Suprapubic skin (tissue), 4 donors: ENCODE results near the gene MECR. TPM values are rescaled to one million over a fixed set of nuclear protein-coding genes. Genes with fewer than 3 reads are reported as not detected.
"Not testable (repeated sequence)": the region's sequence is repeated elsewhere in the genome, so short reads cannot be mapped to it uniquely, and the experiment has no call there.

ENCODE experiments used
- DNase-seq, 2 donors: peaks; one replicate each; pipeline ENCODE4 v3.0.0-alpha.2; 2019; ENCODE audit warnings: low spot score in 2 of 2
- H3K27ac ChIP-seq: fragments of 200-600 bp; sonication (generic); one replicate; pipeline ENCODE4 v1.5.1; 2019
- H3K27me3 ChIP-seq: fragments of 200-600 bp; sonication (generic); one replicate; pipeline ENCODE4 v1.5.1; 2019
- H3K36me3 ChIP-seq: fragments of 200-600 bp; sonication (generic); one replicate; pipeline ENCODE4 v1.5.1; 2019
- H3K4me1 ChIP-seq: fragments of 200-600 bp; sonication (generic); one replicate; pipeline ENCODE4 v1.5.1; 2019
- H3K4me3 ChIP-seq: fragments of 200-600 bp; sonication (generic); one replicate; pipeline ENCODE4 v1.5.1; 2019; ENCODE audit warnings: mild to moderate bottlenecking
- H3K9me3 ChIP-seq: fragments of 200-600 bp; sonication (generic); one replicate; pipeline ENCODE4 v1.5.1; 2019
- CTCF ChIP-seq, 2 donors: fragments of 200-600 bp in 1 of 2; fragments of 450-650 bp in 1 of 2; sonication (generic) in 1 of 2; IDR thresholded peaks; one replicate each; pipeline ENCODE4 v1.5.1; 2016 to 2019; ENCODE audit warnings: antibody characterized with exemption in 2 of 2, mild to moderate bottlenecking in 1 of 2, moderate library complexity in 1 of 2
- EP300 ChIP-seq: sonication (generic); formaldehyde crosslinking; IDR thresholded peaks from one replicate; pipeline ENCODE4 v1.6.1; 2017; ENCODE audit warnings: antibody characterized with exemption
- POLR2A ChIP-seq, 2 donors: fragments of 450-650 bp; IDR thresholded peaks; one replicate each; pipeline ENCODE4 v1.6.1; 2017; ENCODE audit warnings: antibody characterized with exemption in 2 of 2, mild to moderate bottlenecking in 2 of 2, moderate library complexity in 2 of 2
- POLR2AphosphoS5 ChIP-seq, 3 donors: sonication (generic); formaldehyde crosslinking; IDR thresholded peaks; one replicate each; pipeline ENCODE4 v1.6.1; 2017; ENCODE audit warnings: antibody characterized with exemption in 3 of 3
- WGBS: methylation state at CpG from one replicate; pipeline ENCODE4 v1.1.5; 2018; 5-methylcytosine and 5-hydroxymethylcytosine counted together
- total RNA-seq, 4 donors: library from RNA; depleted of rRNA; stranded (reverse); fragments of >200 nt; gene quantifications; one replicate each; pipeline ENCODE4 v1.1.0, GENCODE V29; 2016

The MECR gene
- total RNA-seq, 4 donors from 2014 or later = 23.1 to 39.3 (median 33.6) TPM

- Histone ChIP-seq H3K4me3 (no peak overlapping the region), H3K4me1 (peaks cover 22% of the 10 kb centered on the region), H3K27ac (no peak overlapping the region), H3K9me3 (no peaks in the 10 kb centered on the region), H3K36me3 (peaks cover 81% of the 10 kb centered on the region), H3K27me3 (no peaks in the 10 kb centered on the region)
- no peak for DNase-seq
- 64% methylated on average over 4 of the region's 4 CpGs for WGBS
- no peak for TF ChIP-seq POLR2A (IDR thresholded peaks at IDR 0.05)
- no peak for TF ChIP-seq EP300
- no peak for TF ChIP-seq POLR2AphosphoS5 (IDR thresholded peaks at IDR 0.05)
- TF ChIP-seq CTCF (IDR thresholded peaks at IDR 0.05) = no peak
Measured at GRCh38 chr1:29162025-29162424, 68.7 kb downstream of the MECR start.

- no peaks in the 10 kb centered on the region for H3K27me3 ChIP-seq
- no peak overlapping the region for H3K4me3 ChIP-seq
- DNase-seq = no peak
- no peaks in the 10 kb centered on the region for H3K9me3 ChIP-seq
- H3K27ac ChIP-seq = no peak overlapping the region
- peaks cover 83% of the 10 kb centered on the region for H3K36me3 ChIP-seq
- TF ChIP-seq CTCF (IDR thresholded peaks at IDR 0.05) (no peak), EP300 (no peak), POLR2AphosphoS5 (IDR thresholded peaks at IDR 0.05) (no peak), POLR2A (IDR thresholded peaks at IDR 0.05) (no peak)
- peaks cover 29% of the 10 kb centered on the region for H3K4me1 ChIP-seq
- WGBS = 85% methylated on average over 3 of the region's 3 CpGs
Measured at GRCh38 chr1:29159773-29160172, 71.0 kb downstream of the MECR start.

- no peak for TF ChIP-seq POLR2AphosphoS5 (IDR thresholded peaks at IDR 0.05)
- TF ChIP-seq POLR2A (IDR thresholded peaks at IDR 0.05) = no peak
- no peak for TF ChIP-seq CTCF (IDR thresholded peaks at IDR 0.05)
- no peak for TF ChIP-seq EP300
Measured at GRCh38 chr1:29157269-29157601, 73.5 kb downstream of the MECR start.

GRCh38 chr1:29156543-29157268, 74.0 kb downstream of the MECR start:
- no peak for DNase-seq
- Histone ChIP-seq H3K27me3 (no peaks in the 10 kb centered on the region), H3K36me3 (peaks cover 92% of the 10 kb centered on the region), H3K9me3 (no peaks in the 10 kb centered on the region), H3K4me3 (no peak overlapping the region), H3K27ac (no peak overlapping the region), H3K4me1 (peaks cover 15% of the 10 kb centered on the region)
- 65% methylated on average over 10 of the region's 10 CpGs for WGBS
- no peak for TF ChIP-seq POLR2A (IDR thresholded peaks at IDR 0.05)
- no peak for TF ChIP-seq POLR2AphosphoS5 (IDR thresholded peaks at IDR 0.05)
- TF ChIP-seq EP300 = no peak
- no peak for TF ChIP-seq CTCF (IDR thresholded peaks at IDR 0.05)

More at GRCh38 chr1:29157269-29157601, 73.5 kb downstream of the MECR start:
- Histone ChIP-seq H3K4me1 (peaks cover 20% of the 10 kb centered on the region), H3K36me3 (peaks cover 90% of the 10 kb centered on the region), H3K9me3 (no peaks in the 10 kb centered on the region), H3K4me3 (no peak overlapping the region), H3K27me3 (no peaks in the 10 kb centered on the region), H3K27ac (no peak overlapping the region)
- 86% methylated on average over 3 of the region's 3 CpGs for WGBS
- DNase-seq = no peak

- WGBS = 90% methylated on average over 8 of the region's 8 CpGs
- Histone ChIP-seq H3K9me3 (no peaks in the 10 kb centered on the region), H3K4me3 (no peak overlapping the region), H3K4me1 (peaks cover 10% of the 10 kb centered on the region), H3K36me3 (peaks cover 100% of the 10 kb centered on the region), H3K27me3 (no peaks in the 10 kb centered on the region), H3K27ac (no peak overlapping the region)
- no peak for TF ChIP-seq EP300
- TF ChIP-seq CTCF (IDR thresholded peaks at IDR 0.05) = no peak
- TF ChIP-seq POLR2AphosphoS5 (IDR thresholded peaks at IDR 0.05) = no peak
- no peak for TF ChIP-seq POLR2A (IDR thresholded peaks at IDR 0.05)
- DNase-seq = no peak
Measured at GRCh38 chr1:29152046-29152805, 78.5 kb downstream of the MECR start.

- not testable (repeated sequence) for H3K4me3 ChIP-seq, H3K9me3 ChIP-seq, H3K27ac ChIP-seq, DNase-seq, H3K4me1 ChIP-seq, H3K27me3 ChIP-seq
- H3K36me3 ChIP-seq = peaks cover 98% of the 10 kb centered on the region
- WGBS = 96% methylated on average over 9 of the region's 9 CpGs
Measured at GRCh38 chr1:29150346-29150745, 80.4 kb downstream of the MECR start.
